Measurements from ENCODE around the gene RAB29. TPM values are rescaled to one million over a fixed set of nuclear protein-coding genes. Genes with fewer than 3 reads are reported as not detected.

Gene RAB29
- total and polyA plus RNA-seq, 9 of the 15 experiments (the other 6 are each of a cell fraction or from before 2014, with no cell fraction given): 6.3 to 17.6 (median 8.0) TPM

DNA sequence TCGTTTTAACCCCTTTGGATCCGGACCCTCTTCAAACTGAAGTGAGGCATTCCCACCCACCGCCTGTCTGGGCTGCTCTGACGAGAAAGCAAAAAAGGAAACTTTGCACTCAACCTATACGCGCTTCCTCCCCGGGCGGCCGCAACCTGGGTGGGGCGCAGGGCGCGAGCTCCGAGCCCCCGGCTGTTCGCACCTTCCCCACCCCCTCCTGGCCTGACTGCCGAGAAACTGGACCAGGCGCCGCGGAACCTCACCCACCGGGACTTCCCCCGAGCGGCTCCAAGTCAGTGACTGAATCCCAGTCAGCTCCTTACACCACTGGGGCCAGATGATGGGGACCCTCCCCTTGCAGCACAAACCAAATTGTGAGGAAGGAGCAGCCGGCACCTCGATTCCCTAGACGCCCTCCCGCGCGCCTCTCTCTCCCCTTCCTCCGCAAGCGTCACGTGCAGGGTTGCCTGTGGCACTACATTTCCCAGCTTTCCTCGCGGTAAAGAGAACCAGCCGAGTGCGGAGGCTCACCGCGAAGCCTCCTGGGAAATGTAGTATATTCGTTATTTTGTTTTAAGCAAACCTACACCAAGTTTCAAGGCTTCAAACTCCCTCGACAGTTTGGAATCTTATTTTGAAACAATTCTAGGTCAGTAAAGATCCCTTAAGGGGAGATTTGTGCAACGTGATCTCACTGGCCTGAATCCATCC, at the start of gene RAB29 (continued):
- TF ChIP-seq, protein P1, sequence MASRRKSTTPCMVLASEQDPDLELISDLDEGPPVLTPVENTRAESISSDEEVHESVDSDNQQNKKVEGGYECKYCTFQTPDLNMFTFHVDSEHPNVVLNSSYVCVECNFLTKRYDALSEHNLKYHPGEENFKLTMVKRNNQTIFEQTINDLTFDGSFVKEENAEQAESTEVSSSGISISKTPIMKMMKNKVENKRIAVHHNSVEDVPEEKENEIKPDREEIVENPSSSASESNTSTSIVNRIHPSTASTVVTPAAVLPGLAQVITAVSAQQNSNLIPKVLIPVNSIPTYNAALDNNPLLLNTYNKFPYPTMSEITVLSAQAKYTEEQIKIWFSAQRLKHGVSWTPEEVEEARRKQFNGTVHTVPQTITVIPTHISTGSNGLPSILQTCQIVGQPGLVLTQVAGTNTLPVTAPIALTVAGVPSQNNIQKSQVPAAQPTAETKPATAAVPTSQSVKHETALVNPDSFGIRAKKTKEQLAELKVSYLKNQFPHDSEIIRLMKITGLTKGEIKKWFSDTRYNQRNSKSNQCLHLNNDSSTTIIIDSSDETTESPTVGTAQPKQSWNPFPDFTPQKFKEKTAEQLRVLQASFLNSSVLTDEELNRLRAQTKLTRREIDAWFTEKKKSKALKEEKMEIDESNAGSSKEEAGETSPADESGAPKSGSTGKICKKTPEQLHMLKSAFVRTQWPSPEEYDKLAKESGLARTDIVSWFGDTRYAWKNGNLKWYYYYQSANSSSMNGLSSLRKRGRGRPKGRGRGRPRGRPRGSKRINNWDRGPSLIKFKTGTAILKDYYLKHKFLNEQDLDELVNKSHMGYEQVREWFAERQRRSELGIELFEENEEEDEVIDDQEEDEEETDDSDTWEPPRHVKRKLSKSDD (conservative IDR thresholded peaks at IDR 0.05; ENCODE audit: low read length): no peak
- TF ChIP-seq TEAD2 (tag; IDR thresholded peaks at IDR 0.05) (no peak), ZNF766 (CRISPR knock-in tag; conservative IDR thresholded peaks at IDR 0.05) (peak; percentile 96), GTF2A2 (tag; IDR thresholded peaks at IDR 0.05) (no peak), PCBP1 (IDR thresholded peaks at IDR 0.05; ENCODE audit: low read depth, low read length, poor library complexity, severe bottlenecking) (no peak), PYGO2 (tag; IDR thresholded peaks at IDR 0.05) (no peak), ZKSCAN1 (IDR thresholded peaks at IDR 0.05; ENCODE audit: low read depth, low read length) (no peak), CBFB (CRISPR knock-in tag; IDR thresholded peaks at IDR 0.05) (no peak), ZNF239 (CRISPR knock-in tag; IDR thresholded peaks at IDR 0.05) (no peak), GATA2 (CRISPR knock-in tag; IDR thresholded peaks at IDR 0.05) (no peak)
- TF ChIP-seq, protein P2, sequence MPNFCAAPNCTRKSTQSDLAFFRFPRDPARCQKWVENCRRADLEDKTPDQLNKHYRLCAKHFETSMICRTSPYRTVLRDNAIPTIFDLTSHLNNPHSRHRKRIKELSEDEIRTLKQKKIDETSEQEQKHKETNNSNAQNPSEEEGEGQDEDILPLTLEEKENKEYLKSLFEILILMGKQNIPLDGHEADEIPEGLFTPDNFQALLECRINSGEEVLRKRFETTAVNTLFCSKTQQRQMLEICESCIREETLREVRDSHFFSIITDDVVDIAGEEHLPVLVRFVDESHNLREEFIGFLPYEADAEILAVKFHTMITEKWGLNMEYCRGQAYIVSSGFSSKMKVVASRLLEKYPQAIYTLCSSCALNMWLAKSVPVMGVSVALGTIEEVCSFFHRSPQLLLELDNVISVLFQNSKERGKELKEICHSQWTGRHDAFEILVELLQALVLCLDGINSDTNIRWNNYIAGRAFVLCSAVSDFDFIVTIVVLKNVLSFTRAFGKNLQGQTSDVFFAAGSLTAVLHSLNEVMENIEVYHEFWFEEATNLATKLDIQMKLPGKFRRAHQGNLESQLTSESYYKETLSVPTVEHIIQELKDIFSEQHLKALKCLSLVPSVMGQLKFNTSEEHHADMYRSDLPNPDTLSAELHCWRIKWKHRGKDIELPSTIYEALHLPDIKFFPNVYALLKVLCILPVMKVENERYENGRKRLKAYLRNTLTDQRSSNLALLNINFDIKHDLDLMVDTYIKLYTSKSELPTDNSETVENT (CRISPR knock-in tag; IDR thresholded peaks at IDR 0.05): no peak
- TF ChIP-seq, protein P3, sequence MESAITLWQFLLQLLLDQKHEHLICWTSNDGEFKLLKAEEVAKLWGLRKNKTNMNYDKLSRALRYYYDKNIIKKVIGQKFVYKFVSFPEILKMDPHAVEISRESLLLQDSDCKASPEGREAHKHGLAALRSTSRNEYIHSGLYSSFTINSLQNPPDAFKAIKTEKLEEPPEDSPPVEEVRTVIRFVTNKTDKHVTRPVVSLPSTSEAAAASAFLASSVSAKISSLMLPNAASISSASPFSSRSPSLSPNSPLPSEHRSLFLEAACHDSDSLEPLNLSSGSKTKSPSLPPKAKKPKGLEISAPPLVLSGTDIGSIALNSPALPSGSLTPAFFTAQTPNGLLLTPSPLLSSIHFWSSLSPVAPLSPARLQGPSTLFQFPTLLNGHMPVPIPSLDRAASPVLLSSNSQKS (CRISPR knock-in tag; IDR thresholded peaks at IDR 0.05): no peak

Measured in K562 (cell line).